ENCODE measurements around the gene CARD6.
"Not testable (repeated sequence)": the region's sequence is repeated elsewhere in the genome, so short reads cannot be mapped to it uniquely, and the experiment has no call there.

Gene CARD6

GRCh38 chr5:40877371-40877988 lies 36.3 kb downstream of the CARD6 start:
- no peak for DNase-seq

DNA sequence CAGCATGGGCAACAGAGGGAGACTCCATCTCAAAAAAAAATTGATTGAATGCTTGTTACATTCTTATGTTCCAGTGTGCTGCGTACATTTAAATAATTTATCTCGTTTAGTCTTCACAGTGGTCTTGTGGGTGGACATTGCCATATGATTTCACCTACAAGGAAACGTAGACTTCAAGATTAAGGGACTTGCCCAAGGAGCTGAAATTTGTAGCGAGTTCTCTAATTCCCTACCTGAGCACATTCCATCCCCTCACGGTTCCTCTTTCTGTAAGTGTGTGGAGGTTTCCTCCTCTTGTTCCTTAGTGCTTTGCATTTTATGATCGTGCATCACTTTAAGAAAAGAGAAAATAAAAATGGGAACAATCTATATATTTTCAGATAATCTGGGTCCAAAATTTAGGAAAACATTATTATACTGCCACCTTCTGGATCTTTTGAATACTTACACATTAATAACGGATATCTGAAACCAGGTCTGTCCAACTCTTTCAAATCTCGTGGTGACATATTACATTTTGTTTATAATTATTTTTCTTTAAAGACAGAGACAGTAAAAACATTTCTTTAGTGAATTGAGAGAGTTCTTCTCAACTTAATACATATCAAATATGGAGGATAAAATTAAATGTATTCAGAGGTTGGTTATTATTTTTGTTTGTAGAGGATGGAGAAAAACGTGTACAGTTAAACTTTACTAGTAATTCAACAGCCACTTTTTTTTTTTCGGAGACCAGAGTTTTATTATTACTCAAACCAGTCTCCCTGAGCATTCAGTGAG lies 38.2 kb downstream of the CARD6 start:
- peak; percentile 29 for DNase-seq

- no peak for DNase-seq
Observed at GRCh38 chr5:40882291-40882690, 41.1 kb downstream of the CARD6 start.

DNA sequence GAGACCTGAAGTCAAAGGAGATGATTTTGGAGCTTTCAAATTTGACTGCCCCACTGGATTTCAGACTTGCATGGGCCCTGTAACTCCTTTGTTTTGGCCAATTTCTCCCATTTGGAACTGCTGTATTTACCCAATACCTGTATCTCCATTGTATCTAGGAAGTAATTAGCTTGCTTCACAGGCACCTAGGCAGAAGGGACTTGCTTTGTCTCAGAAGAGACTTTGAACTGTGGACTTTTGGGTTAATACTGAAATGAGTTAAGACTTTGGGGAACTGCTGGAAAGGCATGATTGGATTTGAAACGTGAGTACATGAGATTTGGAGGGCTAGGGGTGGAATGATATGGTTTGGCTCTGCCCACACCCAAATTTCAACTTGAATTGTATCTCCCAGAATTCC lies 41.9 kb downstream of the CARD6 start:
- DNase-seq, result not testable (repeated sequence)

GRCh38 chr5:40895440-40896425 lies 54.6 kb downstream of the CARD6 start:
- DNase-seq, result not testable (repeated sequence)

DNA sequence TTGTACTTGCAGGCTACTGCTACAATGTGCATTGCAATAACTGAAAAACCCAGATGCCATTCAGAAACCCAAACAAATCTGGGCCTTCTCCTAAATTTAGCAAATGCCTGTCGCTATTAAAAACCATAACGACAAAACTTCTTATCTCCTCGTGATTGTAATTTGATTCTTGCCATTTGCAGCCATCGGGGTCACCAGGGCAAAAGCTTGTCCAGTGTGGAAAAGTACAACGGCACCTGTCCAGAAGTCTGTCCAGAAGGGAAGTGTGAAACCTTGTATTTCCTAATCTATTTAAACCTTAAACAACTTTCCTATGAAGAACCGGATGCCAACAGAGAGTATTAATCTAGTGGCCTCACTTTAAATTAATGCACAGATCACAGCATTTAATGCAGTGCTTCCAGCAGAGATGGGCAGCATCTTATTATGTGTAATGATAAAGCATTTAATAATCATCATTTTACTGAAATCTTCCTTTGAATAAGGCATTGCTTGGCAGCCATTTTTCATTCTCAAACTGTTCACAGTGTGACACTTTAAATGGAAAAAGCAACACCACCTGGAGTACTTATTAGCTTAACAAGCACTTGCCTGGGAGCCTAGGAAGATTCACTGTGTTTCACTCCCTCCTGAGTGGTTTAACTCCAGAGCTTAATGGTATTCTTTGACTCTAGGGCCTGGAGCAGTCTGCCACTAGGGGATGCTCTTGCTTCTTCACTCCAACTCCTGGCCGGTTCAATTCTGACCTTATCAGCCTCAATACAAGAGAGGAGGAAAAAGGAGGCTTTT lies 63.2 kb downstream of the CARD6 start:
- DNase-seq, result peak; percentile 22

GRCh38 chr5:40904994-40905306 lies 63.8 kb downstream of the CARD6 start:
- DNase-seq, result no peak

DNA sequence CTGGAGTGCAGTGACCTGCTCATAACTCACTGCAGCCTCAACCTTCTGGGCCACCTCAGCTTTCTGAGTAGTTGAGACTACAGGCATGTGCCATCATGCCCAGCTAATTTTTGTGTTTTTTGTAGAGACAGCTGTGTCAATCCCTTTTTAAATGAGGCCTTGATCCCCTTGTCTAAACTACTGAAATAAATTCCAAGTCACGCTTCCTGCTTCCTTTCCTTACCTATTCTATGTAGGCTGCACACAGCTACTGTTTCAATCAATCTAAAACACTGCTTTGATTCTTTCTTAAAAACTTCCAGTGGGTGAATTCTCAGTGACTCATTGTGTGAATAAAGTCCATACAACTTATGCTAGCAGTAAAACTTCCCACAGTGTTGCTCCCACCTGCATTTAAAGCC lies 65.2 kb downstream of the CARD6 start:
- DNase-seq, result no peak

DNA sequence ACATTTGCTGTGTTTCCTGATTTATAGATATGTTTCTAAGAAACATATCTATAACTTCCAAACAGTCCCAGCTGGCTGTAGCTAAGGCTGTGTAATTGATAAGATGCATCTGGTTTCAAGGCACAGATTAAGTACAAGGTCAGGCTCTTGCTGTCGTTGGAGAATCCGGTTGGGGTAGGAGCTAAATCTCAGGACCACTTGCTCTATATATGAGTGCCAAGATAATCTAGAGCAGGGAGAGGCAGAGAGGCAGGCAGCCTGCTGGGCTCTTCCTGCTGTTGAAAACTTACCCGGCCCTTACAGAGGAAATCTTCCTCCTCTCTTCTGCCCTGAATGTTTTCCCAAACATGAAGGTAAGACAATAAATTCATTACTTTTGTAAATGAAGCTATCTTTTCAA lies 68.1 kb downstream of the CARD6 start, which contains the start of gene C7:
C7 (plus strand) TSS at position 234 of the 400 bp plus-strand sequence; CDS start at position 348, 114 bp downstream.
- no peak for DNase-seq

- DNase-seq, result no peak
Observed at GRCh38 chr5:40909723-40910122, 68.6 kb downstream of the CARD6 start.

Data from DMS 273 treated with DMSO at 0.1 percent for 48 hours (cell line).